Prostate gland (tissue), 2 donors: ENCODE measurements around the gene MYO5A.

Source experiments
- CTCF ChIP-seq, 4 experiments: fragments of 200-600 bp in 2 of 4; fragments of 450-650 bp in 2 of 4; sonication (generic) in 2 of 4; IDR thresholded peaks; 1 replicate in 3 of 4; 2 replicates in 1 of 4; pipeline ENCODE4 v1.5.1; 2016 to 2019; ENCODE audit warnings: antibody characterized with exemption in 4 of 4, mild to moderate bottlenecking in 2 of 4, moderate library complexity in 2 of 4
- POLR2A ChIP-seq: fragments of 450-650 bp; IDR thresholded peaks from one replicate; pipeline ENCODE4 v1.6.1; 2016; ENCODE audit warnings: antibody characterized with exemption, mild to moderate bottlenecking

GRCh38 chr15:52287114-52287513 is 241.6 kb downstream of the MYO5A start:
- no peak for TF ChIP-seq CTCF (IDR thresholded peaks at IDR 0.05)
- peak; percentile 22 for TF ChIP-seq POLR2A
